NCI-H128 (cell line): ENCODE results near the gene EDC3.
A peak's percentile ranks its signal among the peaks of the same experiment; 100 is the strongest.
"Not testable (repeated sequence)": the region's sequence is repeated elsewhere in the genome, so short reads cannot be mapped to it uniquely, and the experiment has no call there.

Experiments
- DNase-seq: peaks from one replicate; lab custom pipeline; 2025; ENCODE audit not compliant: unreplicated experiment; lab: John Stamatoyannopoulos, UW

Gene EDC3

GRCh38 chr15:74695597-74696397 is at the start of gene EDC3:
TSS of gene EDC3 (minus strand) at chr15:74696024. CDS start at chr15:74675124, 20,900 bp downstream.
- DNase-seq = peak; percentile 40

- DNase-seq = no peak
These were observed 46.6 kb upstream of the EDC3 start for GRCh38 chr15:74742422-74742821.

- not testable (repeated sequence) for DNase-seq
These were observed 42.4 kb upstream of the EDC3 start for GRCh38 chr15:74738239-74738638.

DNA sequence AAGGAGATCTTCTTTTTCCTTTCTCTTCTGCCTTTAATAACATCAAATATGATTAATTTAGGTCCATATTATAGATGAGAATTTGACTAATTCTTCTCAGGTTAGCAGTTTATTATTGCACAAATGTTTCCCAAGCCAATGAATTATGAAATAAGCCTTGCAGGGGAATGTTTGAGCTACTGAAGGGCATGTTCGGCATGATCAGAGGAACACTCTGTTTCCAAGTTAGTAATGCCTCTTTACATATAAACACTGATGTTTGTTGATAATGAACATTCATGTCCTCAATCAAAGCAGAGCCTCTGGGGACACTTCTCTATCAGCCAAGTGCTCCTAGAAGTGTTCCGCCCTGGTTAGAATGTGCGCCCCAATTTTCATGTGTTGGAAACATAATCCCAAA is 39.5 kb upstream of the EDC3 start:
- no peak for DNase-seq

DNA sequence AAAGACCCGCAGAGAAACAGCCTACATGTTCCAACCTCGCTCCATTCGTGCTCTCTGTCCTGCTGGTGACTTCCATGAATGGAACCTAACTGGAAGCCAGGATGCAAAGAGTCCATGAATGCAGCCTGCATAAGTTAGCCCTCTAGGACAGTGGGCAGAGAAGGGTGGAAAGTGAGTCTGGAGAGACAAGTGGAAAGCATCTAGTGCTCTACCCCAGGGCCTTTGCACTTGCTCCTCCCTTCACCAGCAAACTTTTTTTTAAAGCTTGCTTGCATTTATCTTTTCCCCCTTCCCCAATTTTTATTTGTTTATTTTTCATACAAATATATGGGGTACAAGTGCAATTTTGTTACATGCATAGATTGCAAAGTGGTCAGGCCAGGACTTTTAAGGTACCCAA is 37.4 kb upstream of the EDC3 start:
- no peak for DNase-seq

DNA sequence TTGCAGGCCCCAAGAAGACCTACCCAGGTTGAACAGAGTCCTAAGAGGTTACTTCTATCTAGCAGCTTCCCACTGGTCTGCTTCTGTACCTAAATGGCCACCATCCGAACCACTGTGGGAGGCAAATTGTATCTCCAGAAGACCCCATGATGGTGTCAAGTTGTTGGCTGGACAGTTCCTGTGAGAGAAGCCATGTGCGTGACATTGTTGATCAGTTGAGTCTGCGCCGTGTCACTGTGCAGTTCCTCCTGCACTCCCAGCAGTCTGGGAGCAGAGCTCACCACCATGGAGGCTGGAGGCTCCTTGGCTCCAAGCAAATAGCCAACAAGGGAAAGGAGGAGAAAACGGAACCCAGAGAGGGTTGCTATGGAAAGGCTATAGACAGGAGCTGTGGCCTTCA is 37.0 kb upstream of the EDC3 start:
- DNase-seq = no peak

- no peak for DNase-seq
These were observed 34.9 kb upstream of the EDC3 start for GRCh38 chr15:74730619-74731316.

DNA sequence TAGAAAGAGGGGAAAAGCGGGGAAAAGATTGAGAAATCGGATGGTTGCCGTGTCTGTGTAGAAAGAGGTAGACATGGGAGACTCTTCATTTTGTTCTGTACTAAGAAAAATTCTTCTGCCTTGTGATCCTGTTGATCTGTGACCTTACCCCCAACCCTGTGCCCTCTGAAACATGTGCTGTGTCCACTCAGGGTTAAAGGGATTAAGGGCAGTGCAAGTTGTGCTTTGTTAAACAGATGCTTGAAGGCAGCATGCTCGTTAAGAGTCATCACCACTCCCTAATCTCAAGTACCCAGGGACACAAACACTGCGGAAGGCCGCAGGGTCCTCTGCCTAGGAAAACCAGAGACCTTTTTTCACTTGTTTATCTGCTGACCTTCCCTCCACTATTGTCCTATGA is 33.5 kb upstream of the EDC3 start:
- DNase-seq = not testable (repeated sequence)

- DNase-seq = not testable (repeated sequence)
These were observed 32.9 kb upstream of the EDC3 start for GRCh38 chr15:74728699-74729098.

DNA sequence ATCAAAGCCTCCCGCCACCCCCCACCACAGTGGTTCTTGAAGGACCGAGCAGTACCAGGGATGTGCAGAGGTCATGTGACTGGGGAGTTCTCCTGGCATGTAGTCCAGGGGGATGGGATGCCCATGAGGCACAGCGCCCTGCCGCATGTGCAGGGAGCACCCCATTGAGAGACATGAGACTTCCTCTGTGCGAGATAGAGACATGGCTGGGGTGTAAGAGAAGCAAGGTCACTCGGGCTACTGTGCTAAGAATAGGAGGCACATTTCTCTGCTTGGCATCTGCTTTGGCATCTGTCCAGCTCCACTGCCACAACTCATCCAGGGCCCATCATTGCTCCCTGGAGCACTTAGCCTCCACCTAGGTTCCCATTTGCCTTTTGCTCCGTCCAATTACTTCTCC is 31.9 kb upstream of the EDC3 start:
- no peak for DNase-seq

DNA sequence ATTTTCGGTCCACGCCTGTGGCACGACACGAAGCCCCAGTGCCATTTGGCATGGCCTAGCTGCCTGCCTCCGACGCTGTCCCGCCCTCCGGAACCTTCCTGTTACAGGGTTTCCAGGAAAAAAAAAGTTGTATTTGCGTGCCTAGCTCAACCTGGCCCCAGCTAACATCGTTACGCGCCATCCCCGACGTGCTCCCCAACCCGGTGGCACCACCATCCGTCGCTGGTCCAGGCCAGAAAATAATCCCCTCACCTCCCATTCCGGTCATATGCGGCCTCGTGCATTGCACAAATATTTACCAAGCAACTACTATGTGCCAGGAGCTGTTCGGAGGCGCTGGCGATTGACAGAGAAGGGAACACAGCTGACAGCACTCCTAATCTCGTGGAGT is 30.9 kb upstream of the EDC3 start:
- no peak for DNase-seq

DNA sequence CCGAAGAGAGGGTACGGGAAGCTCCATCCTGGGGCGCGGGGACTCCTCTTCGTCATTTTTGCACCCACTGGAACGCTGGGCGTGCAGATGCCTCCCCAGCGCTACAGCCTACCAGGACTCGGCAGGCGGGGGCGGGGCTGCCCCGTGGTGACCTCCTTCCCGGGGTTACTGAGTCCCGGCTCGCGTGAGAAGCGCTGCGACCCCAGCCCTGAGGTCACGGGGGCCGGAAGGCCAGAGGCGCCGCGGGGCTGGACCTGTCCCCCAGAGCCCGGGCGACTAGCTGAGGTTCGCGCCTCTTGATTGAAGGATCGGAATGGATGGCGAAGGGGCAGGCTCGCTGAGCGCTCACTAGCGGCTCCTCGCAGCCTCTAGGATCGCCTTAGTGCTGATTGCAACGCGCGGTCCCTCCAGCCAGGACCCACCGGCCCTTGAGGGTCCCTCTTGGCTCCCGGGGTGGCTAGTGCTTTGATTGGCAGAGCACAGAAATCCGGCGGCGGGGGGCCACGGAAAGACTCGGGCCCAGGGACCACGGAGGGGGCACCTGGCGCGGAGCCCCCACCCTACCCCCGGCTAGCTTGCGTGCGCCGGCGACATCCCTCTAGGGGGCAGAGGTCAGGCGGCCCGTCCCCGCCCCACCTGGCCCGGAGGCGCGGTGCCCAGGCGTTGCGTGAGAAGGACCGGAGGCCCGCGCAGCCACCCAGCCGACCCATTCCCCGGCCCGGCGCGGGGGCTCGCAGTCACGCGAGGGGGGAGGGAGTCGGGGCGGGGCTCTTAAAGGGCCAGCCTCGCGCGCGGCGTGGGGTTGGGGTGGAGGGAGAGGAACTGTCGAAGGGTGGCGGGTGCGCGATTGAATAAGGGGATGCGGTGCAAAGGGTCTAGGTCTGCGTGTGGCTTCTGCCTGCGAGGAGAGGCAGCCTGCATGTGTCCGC is 30.3 kb upstream of the EDC3 start:
- no peak for DNase-seq

DNA sequence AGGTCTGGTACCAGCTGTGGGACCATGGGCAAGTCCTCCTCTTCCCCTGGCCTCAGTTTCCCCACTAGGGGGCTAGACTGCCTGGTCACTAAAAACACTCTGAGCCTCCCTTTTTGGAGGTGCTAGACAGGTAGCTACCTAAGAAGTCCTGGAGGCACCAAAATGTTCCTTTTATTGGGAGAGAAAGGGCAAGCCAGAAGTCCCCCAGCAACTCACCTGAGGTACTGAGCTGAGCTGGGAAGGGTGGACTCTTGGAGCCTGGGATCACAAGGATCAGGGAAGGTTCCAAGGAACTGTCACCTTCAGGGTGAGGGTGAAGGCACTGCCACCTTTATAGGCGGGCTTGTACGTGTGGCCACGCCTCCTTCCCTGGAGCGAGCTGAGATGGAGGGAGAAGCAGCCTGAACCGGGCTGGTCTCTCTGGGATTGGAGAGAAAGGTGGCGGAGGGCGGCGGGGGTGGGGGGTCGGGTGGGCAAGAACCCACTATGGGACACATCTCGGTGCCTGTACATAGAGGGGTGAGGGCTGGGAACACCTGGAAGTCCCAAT is 29.5 kb upstream of the EDC3 start, which contains the start of gene CYP1A1:
Gene CYP1A1 (minus strand): TSS at position 304 of the 550 bp plus-strand sequence. CDS start 2,431 bp downstream, outside the sequence.
- DNase-seq = no peak

GRCh38 chr15:74724570-74725224 is 28.9 kb upstream of the EDC3 start:
- no peak for DNase-seq

- no peak for DNase-seq
These were observed 28.0 kb upstream of the EDC3 start for GRCh38 chr15:74723754-74724334.

GRCh38 chr15:74723187-74723586 is 27.4 kb upstream of the EDC3 start:
- DNase-seq = no peak

DNA sequence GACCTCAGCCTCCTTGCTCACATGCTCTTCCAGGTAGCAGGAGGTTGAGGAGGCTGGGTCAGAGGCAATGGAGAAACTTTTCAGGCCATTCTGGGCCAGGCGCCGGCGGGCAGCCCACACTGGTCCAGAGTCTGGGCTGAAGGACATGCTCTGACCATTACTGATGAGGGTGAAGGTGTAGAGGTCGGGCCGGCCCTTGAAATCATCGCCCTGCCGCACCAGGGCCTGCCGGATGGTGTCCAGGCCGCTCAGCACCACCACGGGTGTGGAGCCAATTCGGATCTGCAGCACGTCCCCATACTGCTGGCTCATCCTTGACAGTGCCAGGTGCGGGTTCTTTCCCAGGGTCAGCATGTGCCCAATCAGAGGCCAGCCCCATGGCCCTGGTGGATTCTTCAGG is 26.8 kb upstream of the EDC3 start:
- no peak for DNase-seq

DNA sequence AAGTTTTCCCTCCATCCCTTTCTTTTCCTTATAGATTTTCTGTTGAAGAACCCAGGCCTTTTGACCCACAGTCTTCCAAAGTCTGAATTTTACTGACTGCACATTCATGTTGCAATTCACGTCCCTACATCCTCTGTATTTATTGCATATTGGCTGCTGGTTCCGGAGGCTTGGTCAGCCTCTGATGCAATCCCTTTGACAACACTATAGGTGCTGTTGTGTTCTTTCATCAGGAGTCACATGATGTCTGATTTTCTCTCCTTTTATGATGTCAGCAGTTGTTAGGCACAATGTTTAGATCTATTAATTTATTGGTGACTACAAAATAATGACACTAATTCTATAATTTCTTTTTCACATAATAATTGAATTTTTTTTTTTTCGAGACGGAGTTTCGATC is 20.8 kb upstream of the EDC3 start:
- DNase-seq = no peak

DNA sequence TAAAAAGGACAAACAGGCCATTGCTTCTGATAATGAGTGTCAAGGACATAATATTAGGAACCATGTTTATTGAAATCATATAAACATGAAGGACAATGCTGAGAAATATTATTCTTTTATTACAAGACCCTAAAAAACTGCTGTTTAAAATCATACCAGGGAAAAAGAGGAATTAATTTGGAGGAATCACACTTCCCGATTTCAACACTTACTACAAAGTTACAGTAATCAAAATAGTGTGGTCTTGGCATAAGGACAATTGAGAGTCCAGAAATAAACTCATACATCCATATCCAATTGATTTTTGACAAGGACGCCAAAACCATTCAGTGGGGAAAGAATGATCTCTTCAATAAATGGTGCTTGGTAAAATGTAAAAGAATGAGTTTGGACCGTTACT is 16.5 kb upstream of the EDC3 start:
- no peak for DNase-seq
